GM18858 (cell line): ENCODE results near the gene RABGGTB.
"Not testable (repeated sequence)": the region's sequence is repeated elsewhere in the genome, so short reads cannot be mapped to it uniquely, and the experiment has no call there.

Source experiments
- ATAC-seq: cut with Tn5 transposase; IDR thresholded peaks from one replicate; pipeline ENCODE4 v1.9.1; 2021; ENCODE audit not compliant: unreplicated experiment

RABGGTB gene

GRCh38 chr1:75795703-75796193 lies 9.7 kb downstream of the RABGGTB start:
- ATAC-seq = no peak

- ATAC-seq = no peak
Measured at GRCh38 chr1:75796376-75797272, 10.6 kb downstream of the RABGGTB start, which contains the start of gene MSH4. Gene MSH4, plus strand, starts transcription at chr1:75796882. Its CDS starts 104 bp downstream, at chr1:75796986.

DNA sequence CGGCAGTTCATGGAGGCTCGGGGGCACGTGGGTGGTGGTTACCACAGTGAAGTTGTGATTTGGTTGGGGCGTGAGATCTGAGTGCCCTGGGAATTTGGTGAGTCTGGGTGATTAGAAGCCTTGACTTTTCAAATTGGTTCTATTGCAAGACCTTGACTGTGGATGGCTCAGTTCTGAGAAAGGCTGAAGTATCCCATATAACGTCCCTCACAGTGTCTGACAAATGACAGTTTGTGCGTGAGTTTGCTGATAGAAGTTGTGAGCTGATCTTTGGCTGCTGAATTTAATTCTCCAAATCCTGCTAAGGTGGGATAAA lies 11.2 kb downstream of the RABGGTB start:
- no peak for ATAC-seq

- ATAC-seq = no peak
Measured at GRCh38 chr1:75797606-75798216, 11.7 kb downstream of the RABGGTB start.

GRCh38 chr1:75801480-75801879 lies 15.4 kb downstream of the RABGGTB start:
- not testable (repeated sequence) for ATAC-seq

- no peak for ATAC-seq
Measured at GRCh38 chr1:75808921-75809320, 22.9 kb downstream of the RABGGTB start.

DNA sequence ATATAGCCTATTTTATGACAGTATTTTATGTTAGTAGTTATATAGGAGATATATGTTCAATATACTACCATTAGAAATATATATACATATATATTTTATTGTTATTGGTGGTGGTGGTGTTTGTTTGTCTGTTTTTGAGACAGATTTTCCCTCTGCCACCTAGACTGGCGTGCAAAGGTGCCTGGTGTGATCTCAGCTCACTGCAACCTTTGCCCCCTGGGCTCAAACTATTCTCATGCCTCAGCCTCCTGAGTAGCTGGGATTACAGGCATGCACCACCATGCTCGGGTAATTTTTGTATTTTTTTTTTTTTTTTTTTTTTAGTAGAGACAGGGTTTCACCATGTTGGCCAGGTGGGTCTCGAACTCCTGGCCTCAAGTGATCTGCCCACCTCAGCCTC lies 24.1 kb downstream of the RABGGTB start:
- ATAC-seq = not testable (repeated sequence)

GRCh38 chr1:75811211-75811981 lies 25.3 kb downstream of the RABGGTB start:
- no peak for ATAC-seq

GRCh38 chr1:75812065-75812464 lies 26.0 kb downstream of the RABGGTB start:
- ATAC-seq = no peak

- ATAC-seq = not testable (repeated sequence)
Measured at GRCh38 chr1:75823596-75823995, 37.5 kb downstream of the RABGGTB start.

DNA sequence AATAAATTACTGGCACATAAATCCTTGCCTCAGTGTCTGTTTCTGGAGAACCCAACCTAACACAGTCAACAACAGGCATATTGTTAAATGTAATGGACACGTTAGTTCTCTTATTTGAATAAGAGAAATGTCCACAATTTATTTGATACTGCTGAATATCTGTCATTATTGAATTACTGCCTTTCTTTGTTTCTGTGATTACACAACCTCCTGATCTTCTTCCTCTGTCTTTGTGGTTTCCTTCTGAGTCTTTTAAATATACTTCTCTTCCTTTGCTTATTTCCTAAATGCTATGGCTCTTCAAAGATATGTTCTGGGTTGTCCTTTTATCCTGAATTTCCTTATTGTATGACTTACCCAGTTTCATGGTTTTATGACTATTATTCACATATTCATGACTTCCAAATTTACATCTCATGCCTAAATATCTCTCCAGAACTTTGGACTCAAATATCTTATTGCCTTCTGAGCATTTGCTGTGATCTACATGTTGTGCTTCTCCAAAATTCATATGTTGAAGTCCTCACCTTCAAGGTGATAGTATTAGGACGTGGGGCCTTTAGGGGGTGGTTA lies 50.6 kb downstream of the RABGGTB start:
- no peak for ATAC-seq

DNA sequence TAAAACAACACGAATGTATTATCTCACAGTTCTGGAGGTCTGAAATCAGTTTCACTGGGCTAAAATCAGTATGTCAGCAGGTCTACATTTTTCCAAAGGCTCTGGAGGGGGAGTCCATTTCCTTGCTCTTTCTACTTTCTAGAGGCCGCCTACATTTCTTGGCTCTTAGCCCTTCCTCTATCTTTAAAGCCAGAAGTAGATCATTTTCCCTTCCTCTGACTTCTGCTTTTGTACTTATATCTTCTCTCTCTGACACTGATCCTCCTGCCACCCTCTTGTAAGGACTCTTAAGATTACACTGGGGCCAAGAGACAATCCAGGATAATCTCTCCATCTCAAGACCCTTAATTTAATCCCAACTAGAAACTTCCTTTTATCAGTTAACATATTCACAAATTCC lies 52.0 kb downstream of the RABGGTB start:
- ATAC-seq = no peak

DNA sequence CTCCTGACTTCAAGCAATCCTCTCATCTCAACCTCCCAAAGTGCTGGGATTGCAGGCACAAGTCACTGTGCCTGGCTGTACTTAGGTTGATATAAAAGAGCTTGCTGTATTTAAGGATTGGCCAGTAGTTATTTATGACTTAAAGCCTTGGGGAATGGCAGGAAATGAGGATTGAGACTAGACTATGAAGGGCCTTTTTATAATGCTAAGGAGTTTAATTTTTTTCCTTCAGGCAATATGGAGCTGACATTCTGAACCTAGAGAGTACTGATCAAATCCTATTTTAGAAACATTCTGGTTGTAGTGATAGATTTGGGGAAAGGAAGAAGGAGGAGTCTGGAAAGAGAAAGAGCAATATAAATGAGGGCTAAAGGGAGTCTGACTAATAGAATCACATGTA lies 55.4 kb downstream of the RABGGTB start:
- ATAC-seq = no peak
